Natural killer cell (primary cell): ENCODE results near the gene TDRD3. TPM values are rescaled to one million over a fixed set of nuclear protein-coding genes. Genes with fewer than 3 reads are reported as not detected.

Experiments
- ATAC-seq, 3 donors: fragments of 150-1000 bp in 2 of 3; fragments of 200-7000 bp in 1 of 3; cut with Tn5 transposase; 1 replicate in 1 of 3; 2 replicates in 2 of 3; pipeline ENCODE4 v1.10.0; 2021; ENCODE audit warnings: mild to moderate bottlenecking in 2 of 3, moderate library complexity in 2 of 3
- DNase-seq, 2 donors: peaks; one replicate each; pipeline versions ENCODE4 v3.0.0 to v3.0.0-alpha.2; 2013 to 2021; ENCODE audit warnings: mixed read lengths in 1 of 2
- H3K27ac ChIP-seq: one replicate; pipeline ENCODE4 v1.5.1; 2013; ENCODE audit warnings: mild to moderate bottlenecking, low read length
- H3K27me3 ChIP-seq: one replicate; pipeline ENCODE4 v1.6.1; 2013; ENCODE audit warnings: low read length; ENCODE audit not compliant: control insufficient read depth, insufficient read depth
- H3K36me3 ChIP-seq: one replicate; pipeline ENCODE4 v1.6.1; 2013; ENCODE audit warnings: low read length; ENCODE audit not compliant: control insufficient read depth, insufficient read depth
- H3K4me1 ChIP-seq: one replicate; pipeline ENCODE4 v1.6.1; 2013; ENCODE audit warnings: low read length; ENCODE audit not compliant: control insufficient read depth, insufficient read depth
- H3K4me3 ChIP-seq: one replicate; pipeline ENCODE4 v1.5.1; 2013; ENCODE audit warnings: low read length
- H3K9me3 ChIP-seq: one replicate; pipeline ENCODE4 v1.6.1; 2013; ENCODE audit warnings: low read length; ENCODE audit not compliant: control insufficient read depth, insufficient read depth
- H3K27ac Mint-ChIP-seq, 2 donors: one replicate each; pipeline ENCODE4 v1.8.0; 2022; ENCODE audit warnings: mild to moderate bottlenecking in 2 of 2, mixed read lengths in 2 of 2, moderate library complexity in 1 of 2
- H3K27me3 Mint-ChIP-seq, 2 donors: one replicate each; pipeline ENCODE4 v1.8.0; 2022; ENCODE audit warnings: low read depth in 2 of 2, mixed read lengths in 2 of 2
- H3K36me3 Mint-ChIP-seq: one replicate; pipeline ENCODE4 v1.8.0; 2022; ENCODE audit warnings: mixed read lengths
- H3K4me1 Mint-ChIP-seq, 2 donors: one replicate each; pipeline ENCODE4 v1.8.0; 2022; ENCODE audit warnings: mixed read lengths in 2 of 2
- H3K4me3 Mint-ChIP-seq: one replicate; pipeline ENCODE4 v1.8.0; 2022; ENCODE audit warnings: mild to moderate bottlenecking, moderate library complexity, mixed read lengths
- H3K9me3 Mint-ChIP-seq, 2 donors: one replicate each; pipeline ENCODE4 v1.8.0; 2022; ENCODE audit warnings: mixed read lengths in 2 of 2
- CTCF ChIP-seq: fragments of 200-600 bp; IDR thresholded peaks from one replicate; pipeline ENCODE4 v1.8.0; 2022; ENCODE audit warnings: antibody characterized with exemption
- WGBS: methylation state at CpG from one replicate; pipeline ENCODE4 v1.1.7; 2013; ENCODE audit warnings: missing lambda C conversion rate; ENCODE audit not compliant: insufficient coverage; 5-methylcytosine and 5-hydroxymethylcytosine counted together
- intact Hi-C: fragments of 100-400 bp; cut with micrococcal nuclease; formaldehyde crosslinking; loops from one replicate; pipeline ENCODE4 v1.14.2; 2022
- total RNA-seq, 4 donors: library from RNA; stranded (reverse); fragments of 120-200 nt in 1 of 4; gene quantifications; one replicate each; pipeline versions ENCODE4 v1.2.3 to v1.2.4, GENCODE V29; 2013 to 2022

TDRD3 gene
- total RNA-seq, 3 donors from 2014 or later (not counting 1 experiment from before 2014, with no cell fraction given) = 30.6 to 33.4 (median 32.1) TPM

GRCh38 chr13:60351326-60351725 lies 45.7 kb upstream of the TDRD3 start:
- no peak overlapping the region for H3K4me3 Mint-ChIP-seq
- H3K9me3 Mint-ChIP-seq = peaks cover 0 to 2% of the 10 kb centered on the region in 2 donors
- H3K27ac Mint-ChIP-seq = no peak overlapping the region
- Histone ChIP-seq H3K4me3 (no peak overlapping the region), H3K27ac (no peak overlapping the region), H3K9me3 (no peaks in the 10 kb centered on the region), H3K36me3 (no peaks in the 10 kb centered on the region), H3K27me3 (peaks cover 4% of the 10 kb centered on the region), H3K4me1 (no peaks in the 10 kb centered on the region)
- ATAC-seq (no peak), DNase-seq (no peak)
- intact Hi-C loops = no loop called here
- WGBS = 96% methylated on average over 2 of the region's 2 CpGs
- peaks cover 23 to 32% of the 10 kb centered on the region in 2 donors for H3K27me3 Mint-ChIP-seq
- no peaks in the 10 kb centered on the region for H3K36me3 Mint-ChIP-seq
- no peak for TF ChIP-seq CTCF
- no peaks in the 10 kb centered on the region for H3K4me1 Mint-ChIP-seq

- ATAC-seq (no peak), DNase-seq (no peak)
- Histone ChIP-seq H3K27ac (no peak overlapping the region), H3K27me3 (peaks cover 4% of the 10 kb centered on the region), H3K36me3 (no peaks in the 10 kb centered on the region), H3K4me3 (no peak overlapping the region), H3K4me1 (no peaks in the 10 kb centered on the region), H3K9me3 (no peaks in the 10 kb centered on the region)
- intact Hi-C loops = no loop called here
- H3K4me3 Mint-ChIP-seq = no peak overlapping the region
- no peaks in the 10 kb centered on the region for H3K36me3 Mint-ChIP-seq
- H3K4me1 Mint-ChIP-seq = no peaks in the 10 kb centered on the region
- H3K27me3 Mint-ChIP-seq = peaks cover 23 to 32% of the 10 kb centered on the region in 2 donors
- peaks cover 0 to 2% of the 10 kb centered on the region in 2 donors for H3K9me3 Mint-ChIP-seq
- WGBS = 66% methylated on average over 3 of the region's 4 CpGs
- TF ChIP-seq CTCF = no peak
- no peak overlapping the region for H3K27ac Mint-ChIP-seq
Measured at GRCh38 chr13:60351855-60352615, 45.0 kb upstream of the TDRD3 start.

GRCh38 chr13:60352644-60353043 lies 44.4 kb upstream of the TDRD3 start:
- DNase-seq (no peak), ATAC-seq (no peak)
- no peak overlapping the region for H3K27ac Mint-ChIP-seq
- peaks cover 23 to 30% of the 10 kb centered on the region in 2 donors for H3K27me3 Mint-ChIP-seq
- Histone ChIP-seq H3K4me3 (no peak overlapping the region), H3K27ac (no peak overlapping the region), H3K36me3 (no peaks in the 10 kb centered on the region), H3K27me3 (peaks cover 4% of the 10 kb centered on the region), H3K4me1 (no peaks in the 10 kb centered on the region), H3K9me3 (no peaks in the 10 kb centered on the region)
- peaks cover 0 to 2% of the 10 kb centered on the region in 2 donors for H3K9me3 Mint-ChIP-seq
- intact Hi-C loops = no loop called here
- H3K36me3 Mint-ChIP-seq = no peaks in the 10 kb centered on the region
- no peak for TF ChIP-seq CTCF
- no peak overlapping the region for H3K4me3 Mint-ChIP-seq
- H3K4me1 Mint-ChIP-seq = no peaks in the 10 kb centered on the region

- no peaks in the 10 kb centered on the region for H3K36me3 ChIP-seq
- Mint-ChIP-seq H3K4me3 (no peak overlapping the region), H3K27me3 (peaks cover 10 to 12% of the 10 kb centered on the region in 2 donors), H3K36me3 (no peaks in the 10 kb centered on the region), H3K9me3 (peaks cover 0 to 2% of the 10 kb centered on the region in 2 donors), H3K27ac (no peak overlapping the region), H3K4me1 (no peaks in the 10 kb centered on the region)
- ATAC-seq (no peak), DNase-seq (no peak)
- no peaks in the 10 kb centered on the region for H3K9me3 ChIP-seq
- no peak overlapping the region for H3K27ac ChIP-seq
- no peak for TF ChIP-seq CTCF
- no peak overlapping the region for H3K4me3 ChIP-seq
- intact Hi-C loops = no loop called here
- no peaks in the 10 kb centered on the region for H3K4me1 ChIP-seq
- H3K27me3 ChIP-seq = peaks cover 4% of the 10 kb centered on the region
Measured at GRCh38 chr13:60355056-60355455, 42.0 kb upstream of the TDRD3 start.
